HEK293 (cell line): ENCODE results near the gene AGFG1.

Experiments
- CTCF ChIA-PET: fragments of 350-600 bp; formaldehyde crosslinking; extraction: SDS; loops from one replicate; lab custom pipeline; 2021; ENCODE audit warnings: antibody characterized with exemption; lab: Yijun Ruan, JAX
- POLR2A ChIA-PET: fragments of 300-600 bp; formaldehyde crosslinking; extraction: SDS; loops from one replicate; lab custom pipeline; 2020; ENCODE audit warnings: antibody characterized with exemption, inconsistent platforms; lab: Yijun Ruan, JAX
- H3K27ac ChIP-seq: fragments of 200-500 bp; sonication (Bioruptor generic); 2 replicates; pipeline ENCODE4 v1.5.1; 2014; ENCODE audit warnings: low read depth, low read length, control low read depth, inconsistent platforms; ENCODE audit errors: extremely low read depth
- H3K36me3 ChIP-seq, 2 experiments: fragments of 200-500 bp in 1 of 2; sonication (Bioruptor generic) in 1 of 2; 1 replicate in 1 of 2; 2 replicates in 1 of 2; pipeline ENCODE4 v1.5.1; 2014 to 2017; ENCODE audit warnings: inconsistent platforms in 2 of 2, low read length in 2 of 2; ENCODE audit not compliant: control insufficient read depth in 2 of 2, insufficient read depth in 1 of 2
- H3K4me1 ChIP-seq: fragments of 200-500 bp; sonication (Bioruptor generic); 2 replicates; pipeline ENCODE4 v1.5.1; 2014; ENCODE audit warnings: mild to moderate bottlenecking, low read length, inconsistent platforms; ENCODE audit not compliant: control insufficient read depth, insufficient read depth
- H3K4me3 ChIP-seq: 2 replicates; pipeline ENCODE4 v1.5.1; 2011; ENCODE audit warnings: low read depth, mild to moderate bottlenecking, control low read depth, low read length, moderate library complexity
- H3K9me3 ChIP-seq: fragments of 200-500 bp; sonication (Bioruptor generic); 2 replicates; pipeline ENCODE4 v1.5.1; 2014; ENCODE audit warnings: low read depth, low read length, inconsistent platforms; ENCODE audit not compliant: control insufficient read depth, insufficient read depth
- AEBP2 ChIP-seq: fragments of 450-650 bp; formaldehyde crosslinking; IDR thresholded peaks from 2 replicates; pipeline ENCODE4 v1.5.1; 2016; ENCODE audit warnings: missing biosample characterization, missing genetic modification characterization, borderline replicate concordance
- BCL11A ChIP-seq: fragments of 450-650 bp; formaldehyde crosslinking; IDR thresholded peaks from 2 replicates; pipeline ENCODE4 v1.5.1; 2016; ENCODE audit warnings: low read depth, missing biosample characterization, missing genetic modification characterization
- REST ChIP-seq: fragments of 450-650 bp; formaldehyde crosslinking; IDR thresholded peaks from 2 replicates; pipeline ENCODE4 v1.5.1; 2016; ENCODE audit warnings: missing biosample characterization, missing genetic modification characterization
- SCRT1 ChIP-seq: fragments of 450-650 bp; formaldehyde crosslinking; IDR thresholded peaks from 2 replicates; pipeline ENCODE4 v1.5.1; 2016; ENCODE audit warnings: missing biosample characterization, missing genetic modification characterization, borderline replicate concordance
- SP7 ChIP-seq: fragments of 450-650 bp; formaldehyde crosslinking; IDR thresholded peaks from 2 replicates; pipeline ENCODE4 v1.5.1; 2016; ENCODE audit warnings: missing biosample characterization, missing genetic modification characterization
- TSHZ1 ChIP-seq: fragments of 450-650 bp; formaldehyde crosslinking; IDR thresholded peaks from 2 replicates; pipeline ENCODE4 v1.5.1; 2016; ENCODE audit warnings: missing biosample characterization, missing genetic modification characterization, borderline replicate concordance
- YY1 ChIP-seq: fragments of 450-650 bp; formaldehyde crosslinking; IDR thresholded peaks from 2 replicates; pipeline ENCODE4 v1.5.1; 2018; ENCODE audit warnings: missing biosample characterization, missing genetic modification characterization
- ZBTB21 ChIP-seq: fragments of 450-650 bp; formaldehyde crosslinking; IDR thresholded peaks from 2 replicates; pipeline ENCODE4 v1.5.1; 2017; ENCODE audit warnings: missing biosample characterization, missing genetic modification characterization
- ZIC2 ChIP-seq: fragments of 450-650 bp; formaldehyde crosslinking; IDR thresholded peaks from 2 replicates; pipeline ENCODE4 v1.5.1; 2016; ENCODE audit warnings: missing biosample characterization, missing genetic modification characterization
- ZNF292 ChIP-seq: fragments of 450-650 bp; formaldehyde crosslinking; IDR thresholded peaks from 2 replicates; pipeline ENCODE4 v1.5.1; 2016; ENCODE audit warnings: low read depth, missing biosample characterization, missing genetic modification characterization, borderline replicate concordance
- ZNF302 ChIP-seq: fragments of 450-650 bp; formaldehyde crosslinking; IDR thresholded peaks from 2 replicates; pipeline ENCODE4 v1.5.1; 2016; ENCODE audit warnings: missing biosample characterization, missing genetic modification characterization, low read depth
- ZNF324 ChIP-seq: fragments of 450-650 bp; formaldehyde crosslinking; IDR thresholded peaks from 2 replicates; pipeline ENCODE4 v1.5.1; 2016; ENCODE audit warnings: missing biosample characterization, missing genetic modification characterization
- ZNF366 ChIP-seq: fragments of 450-650 bp; formaldehyde crosslinking; conservative IDR thresholded peaks from 2 replicates; pipeline ENCODE4 v1.5.1; 2016; ENCODE audit warnings: missing biosample characterization, missing genetic modification characterization
- ZNF37A ChIP-seq: fragments of 450-650 bp; IDR thresholded peaks from 2 replicates; pipeline ENCODE4 v1.5.1; 2018; ENCODE audit warnings: missing biosample characterization, missing genetic modification characterization
- ZNF394 ChIP-seq: fragments of 450-650 bp; formaldehyde crosslinking; IDR thresholded peaks from 2 replicates; pipeline ENCODE4 v1.5.1; 2016; ENCODE audit warnings: missing biosample characterization, missing genetic modification characterization, mild to moderate bottlenecking, moderate library complexity, borderline replicate concordance
- ZNF596 ChIP-seq: fragments of 450-650 bp; IDR thresholded peaks from 2 replicates; pipeline ENCODE4 v1.5.0; 2018; ENCODE audit warnings: missing biosample characterization, mild to moderate bottlenecking, missing genetic modification characterization, moderate library complexity
- ZNF701 ChIP-seq: fragments of 450-650 bp; formaldehyde crosslinking; IDR thresholded peaks from 2 replicates; pipeline ENCODE4 v1.5.1; 2016; ENCODE audit warnings: missing biosample characterization, missing genetic modification characterization
- ZNF747 ChIP-seq: fragments of 450-650 bp; formaldehyde crosslinking; IDR thresholded peaks from 2 replicates; pipeline ENCODE4 v1.5.1; 2016; ENCODE audit warnings: missing biosample characterization, missing genetic modification characterization

Gene AGFG1

GRCh38 chr2:227568852-227569169 lies 96.9 kb downstream of the AGFG1 start:
- no peaks in the 10 kb centered on the region for H3K4me1 ChIP-seq
- no peaks in the 10 kb centered on the region for H3K9me3 ChIP-seq
- H3K36me3 ChIP-seq, result peaks cover 0 to 3% of the 10 kb centered on the region in 2 experiments; a peak in 2 of 3 replicates
- TF ChIP-seq ZNF394 (tag by site-specific recombination) (no peak), AEBP2 (no peak), ZIC2 (tag by site-specific recombination) (no peak), ZNF596 (tag by site-specific recombination) (no peak)
- POLR2A ChIA-PET, result no interaction called here
- H3K27ac ChIP-seq, result no peak overlapping the region
- H3K4me3 ChIP-seq, result no peak overlapping the region
- CTCF ChIA-PET, result no interaction called here

- H3K36me3 ChIP-seq, result no peaks in the 10 kb centered on the region
- H3K27ac ChIP-seq, result no peak overlapping the region
- ChIA-PET POLR2A (no interaction called here), CTCF (no interaction called here)
- H3K9me3 ChIP-seq, result no peaks in the 10 kb centered on the region
- no peaks in the 10 kb centered on the region for H3K4me1 ChIP-seq
- no peak for TF ChIP-seq ZNF366
- no peak for TF ChIP-seq BCL11A (tag by site-specific recombination)
- no peak for TF ChIP-seq ZNF37A (tag by site-specific recombination)
- TF ChIP-seq SP7 (tag by site-specific recombination), result no peak
- no peak for TF ChIP-seq TSHZ1 (tag by site-specific recombination)
- TF ChIP-seq ZNF292 (tag by site-specific recombination), result no peak
- TF ChIP-seq ZNF701 (tag by site-specific recombination), result no peak
- TF ChIP-seq ZNF324 (tag by site-specific recombination), result no peak
- no peak for TF ChIP-seq ZNF302 (tag by site-specific recombination)
- no peak for TF ChIP-seq YY1 (tag by site-specific recombination)
- no peak for TF ChIP-seq ZNF747 (tag by site-specific recombination)
- no peak overlapping the region for H3K4me3 ChIP-seq
Observed at GRCh38 chr2:227570615-227571014, 98.7 kb downstream of the AGFG1 start.

- CTCF ChIA-PET, result interaction anchor here (0.6 kb wide), 1 partner anchor 169 kb away, joined by 3 read pairs; no protein-coding TSS in a partner anchor
- POLR2A ChIA-PET, result no interaction called here
- H3K4me1 ChIP-seq, result no peaks in the 10 kb centered on the region; the same call in 1 of the 2 replicates
- no peak overlapping the region for H3K27ac ChIP-seq
- H3K9me3 ChIP-seq, result no peaks in the 10 kb centered on the region
- TF ChIP-seq SCRT1 (tag by site-specific recombination), result no peak
- no peak for TF ChIP-seq REST (tag by site-specific recombination)
- TF ChIP-seq ZBTB21 (tag by site-specific recombination), result no peak
- TF ChIP-seq, all 188 proteins: peak for 0
- no peaks in the 10 kb centered on the region for H3K36me3 ChIP-seq
- no peak overlapping the region for H3K4me3 ChIP-seq
Observed at GRCh38 chr2:227576110-227576509, 104.2 kb downstream of the AGFG1 start.
